DMS79 (cell line): ENCODE data around the gene ZNF74.

Experiments used
- DNase-seq: peaks from one replicate; lab custom pipeline; 2025; lab: John Stamatoyannopoulos, UW

ZNF74 gene

DNA sequence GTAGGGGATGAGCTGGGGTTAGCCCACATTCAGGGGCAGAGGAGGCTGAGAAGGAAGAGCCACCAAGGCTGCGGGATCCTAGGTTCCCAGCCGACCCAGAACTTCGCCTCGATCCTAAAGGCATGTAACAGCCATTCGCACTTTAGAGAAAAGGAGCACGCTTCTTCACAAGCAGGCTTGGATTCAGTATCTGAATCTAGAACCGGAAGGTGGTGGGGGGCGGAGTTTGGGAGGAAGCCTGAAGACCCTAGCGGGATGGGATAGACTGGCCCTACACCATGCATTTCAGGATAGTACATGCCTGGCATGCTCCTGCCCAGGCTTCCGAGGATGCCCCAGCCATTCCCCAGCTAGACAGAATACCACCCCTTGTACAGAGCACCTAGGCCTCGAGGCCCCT, 39.2 kb downstream of the ZNF74 start:
- no peak for DNase-seq

DNA sequence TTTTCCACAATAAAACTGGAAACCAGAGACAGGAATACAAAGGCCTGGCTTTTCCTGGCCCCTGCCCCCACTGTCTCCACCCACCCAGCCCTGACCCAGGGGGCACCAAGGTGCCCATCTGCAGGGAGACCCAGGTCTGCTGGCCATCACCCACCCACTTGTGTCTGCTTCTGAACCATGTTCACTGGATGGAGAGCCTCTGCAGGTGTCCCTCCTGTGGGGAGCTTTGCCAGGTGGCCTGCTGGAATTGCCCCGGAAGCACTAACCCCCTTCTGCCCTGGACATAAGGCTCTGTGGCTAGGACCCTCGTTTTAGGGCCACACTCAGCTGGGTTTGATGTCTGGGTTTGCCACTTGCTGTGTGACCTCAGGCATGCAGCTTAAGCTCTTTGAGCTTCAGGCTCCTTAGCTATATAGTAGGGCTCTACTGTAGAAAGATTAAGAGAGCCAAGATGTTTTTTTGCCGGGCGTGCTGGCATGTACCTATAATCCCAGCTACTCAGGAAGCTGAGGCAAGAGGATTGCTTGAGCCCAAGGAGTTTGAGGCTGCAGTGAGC, 39.8 kb downstream of the ZNF74 start:
- no peak for DNase-seq

DNA sequence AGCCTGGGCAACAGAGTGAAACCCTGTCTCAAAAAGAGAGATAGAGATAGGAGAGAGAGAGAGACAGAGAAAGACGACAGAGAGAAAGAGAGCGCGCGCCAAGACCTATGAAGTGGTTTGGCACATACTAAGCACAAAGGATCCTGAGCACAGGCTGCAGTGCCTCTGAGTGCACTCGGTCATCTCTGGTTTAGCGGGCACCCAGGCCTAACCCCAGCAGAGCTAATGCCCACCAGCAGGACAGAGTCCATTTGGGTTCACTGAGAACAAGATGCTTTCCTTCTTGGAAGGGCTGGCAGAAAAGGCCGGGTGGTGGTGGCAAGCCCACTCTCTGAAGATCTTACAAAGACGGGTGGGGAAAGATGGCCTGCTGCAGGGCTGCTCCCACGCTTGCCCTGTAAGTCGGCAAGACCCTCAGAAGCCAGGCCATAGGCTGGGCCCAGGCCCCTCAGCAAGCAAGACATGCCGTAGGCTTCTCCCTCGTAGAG, 40.4 kb downstream of the ZNF74 start:
- DNase-seq, result no peak

DNA sequence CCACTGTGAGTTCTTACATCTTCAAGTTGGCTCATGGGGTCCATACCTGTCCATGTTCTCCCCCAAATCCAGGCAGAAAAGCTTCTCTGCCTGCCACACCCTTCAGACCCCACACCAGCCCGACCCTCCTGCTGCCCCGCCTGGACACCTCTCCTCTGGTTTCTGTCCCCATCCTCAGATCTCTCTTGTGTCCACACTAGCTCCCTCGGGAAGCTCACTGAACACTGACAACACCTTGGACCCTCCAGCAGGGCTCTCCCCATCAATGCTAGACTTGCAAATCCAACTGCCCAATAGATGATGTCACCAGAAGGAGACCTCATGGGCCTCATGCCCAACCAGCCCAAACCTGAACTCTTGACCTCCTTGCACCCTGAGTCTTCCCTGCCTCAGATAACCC, 40.8 kb downstream of the ZNF74 start:
- no peak for DNase-seq

DNA sequence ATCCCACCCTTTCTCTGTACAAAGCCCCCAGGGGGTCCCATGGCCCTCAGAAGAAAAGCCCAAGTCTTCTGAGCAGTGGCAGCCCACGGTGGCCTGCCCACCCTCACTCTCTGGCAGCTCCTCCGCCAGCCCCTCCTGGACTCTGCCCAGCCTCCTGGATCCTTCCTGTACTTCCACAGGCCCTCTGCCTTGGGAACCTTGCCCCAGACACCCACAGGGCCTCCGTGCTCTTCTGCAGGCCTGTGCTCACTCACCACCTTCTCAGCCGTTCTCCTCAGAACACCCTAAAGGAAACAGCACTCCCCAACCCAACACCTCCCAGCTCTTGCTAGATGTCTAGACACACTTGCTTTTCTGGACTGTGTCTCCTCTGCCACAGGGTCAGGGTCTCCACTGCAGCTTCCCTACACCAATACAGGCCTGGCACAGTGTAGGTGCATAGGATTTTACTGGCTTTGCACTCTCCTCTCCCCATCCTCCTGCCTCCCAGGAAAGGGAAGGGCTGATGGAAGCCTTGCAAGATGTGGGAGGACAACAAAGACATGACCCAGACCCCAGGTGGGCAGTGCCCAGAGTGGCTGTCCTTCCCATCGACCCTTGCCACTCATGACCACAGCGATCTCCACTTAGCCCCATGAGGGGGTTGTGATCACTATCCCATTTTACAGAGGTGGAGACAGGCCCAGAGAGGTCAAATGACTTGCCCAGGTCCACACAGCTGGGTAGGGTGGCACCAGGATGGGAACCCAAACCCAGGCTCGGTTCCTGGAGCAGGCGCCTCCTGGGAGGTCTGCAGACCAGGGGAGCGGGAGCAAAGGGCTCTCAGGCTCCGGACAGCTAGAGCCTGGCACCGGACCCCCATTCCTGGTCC, 41.7 kb downstream of the ZNF74 start:
- DNase-seq, result no peak

DNA sequence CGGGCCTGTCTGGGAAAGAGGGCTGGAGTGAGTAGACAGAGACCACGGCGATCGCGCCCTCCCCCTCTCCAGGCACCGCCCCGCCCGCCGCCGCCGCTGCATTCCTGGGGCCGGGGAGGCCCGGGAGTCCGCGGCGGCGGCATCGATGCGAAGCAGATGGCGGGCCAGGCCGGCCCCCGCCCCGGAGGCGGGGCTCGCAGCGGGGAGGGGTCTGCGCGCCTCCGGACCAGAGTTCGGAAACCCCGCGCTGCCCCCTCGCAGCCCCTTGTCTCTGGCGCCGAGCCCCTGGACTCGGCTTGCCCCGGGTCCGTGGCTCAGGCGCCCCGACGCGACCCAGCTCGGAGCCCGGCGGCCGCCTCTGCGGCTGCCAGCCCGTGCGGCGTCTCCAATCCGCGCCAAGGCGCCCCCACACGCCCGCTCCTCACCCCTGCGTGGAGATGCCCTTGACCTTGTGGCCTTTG, 42.4 kb downstream of the ZNF74 start:
- no peak for DNase-seq

DNA sequence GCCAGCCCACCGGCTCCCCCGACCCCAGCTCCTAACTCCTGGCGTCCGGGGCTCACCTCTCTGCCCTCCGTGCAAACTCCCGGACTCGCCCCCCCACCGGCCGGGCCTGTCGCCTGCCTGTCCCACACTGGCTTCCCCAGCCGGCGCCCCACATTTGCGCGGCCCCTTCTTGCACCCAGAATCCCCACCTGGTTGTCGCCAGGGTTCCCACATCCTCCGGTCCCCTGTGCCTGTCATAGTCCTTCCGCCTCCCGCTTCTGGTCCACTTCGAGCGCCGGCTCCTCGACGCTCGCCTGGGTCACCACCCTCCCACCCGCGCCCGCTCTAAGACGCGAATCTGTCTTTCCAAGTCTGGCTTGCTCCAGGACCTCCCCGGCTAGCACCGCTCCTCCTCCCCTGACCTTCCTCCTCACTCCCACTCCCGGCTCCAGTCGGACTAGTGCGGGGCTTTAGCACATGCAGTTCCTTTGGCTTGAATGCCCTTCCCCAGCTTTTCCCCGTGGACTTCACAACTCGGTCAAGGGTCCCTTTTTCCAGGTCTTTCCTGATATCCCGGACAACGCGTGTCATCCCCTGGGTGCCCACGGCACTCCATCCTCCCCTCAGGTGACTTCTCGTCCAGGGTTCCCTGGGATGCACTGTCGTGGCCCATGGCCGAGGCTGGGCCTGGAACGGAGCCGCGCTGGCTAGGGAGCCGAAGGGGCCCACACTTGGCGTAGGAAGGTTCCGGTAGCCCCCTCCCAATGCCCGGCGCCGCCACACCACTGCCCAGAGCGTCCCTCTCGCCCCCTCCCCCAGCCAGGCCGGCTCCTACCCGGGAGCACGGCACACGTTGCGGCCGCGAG, 43.0 kb downstream of the ZNF74 start:
- DNase-seq, result no peak

DNA sequence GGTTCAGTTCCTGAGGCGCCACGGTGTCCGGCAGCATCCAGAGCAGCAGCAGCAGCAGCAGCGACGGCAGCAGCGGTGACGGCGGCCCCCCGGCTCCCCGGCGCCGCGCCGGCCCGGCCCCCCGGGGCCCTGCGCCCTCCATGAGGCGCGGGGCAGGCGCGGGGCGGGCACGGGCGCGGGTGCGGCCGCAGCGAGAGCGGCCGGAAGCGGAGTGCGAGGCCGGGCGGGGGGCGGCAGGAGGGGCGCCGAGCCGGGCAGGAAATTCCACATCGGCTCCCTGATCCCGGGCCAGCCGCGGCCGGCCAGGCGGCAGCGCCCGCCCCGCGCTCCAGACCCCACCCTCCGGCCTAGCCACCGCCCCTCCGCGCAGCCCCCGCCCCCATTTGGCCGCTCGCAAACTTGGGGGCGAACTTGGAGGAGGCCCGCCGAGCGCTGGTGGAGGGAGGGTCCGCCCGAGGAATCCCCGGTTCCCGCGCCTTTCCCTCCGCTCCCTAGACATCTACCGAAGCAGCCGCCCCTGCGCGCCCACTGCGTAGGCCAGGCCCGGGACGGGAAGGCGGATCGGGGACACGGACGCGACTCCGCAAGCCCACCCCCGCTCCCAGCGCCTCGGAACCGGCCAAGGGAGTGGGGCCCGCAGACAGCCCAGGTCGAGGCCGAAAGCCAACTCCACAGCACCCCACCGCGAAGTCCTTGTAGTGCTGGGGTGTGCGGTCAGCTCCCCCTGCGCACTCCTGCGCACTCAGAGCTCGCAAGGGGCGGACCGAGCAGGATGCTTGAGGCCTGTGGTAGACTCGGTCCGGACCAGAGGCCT, 43.9 kb downstream of the ZNF74 start, which contains the start of gene SCARF2:
Gene SCARF2 (minus strand): TSS at position 213 of the 814 bp plus-strand sequence. CDS start 71 bp downstream, at position 142.
- DNase-seq, result no peak

DNA sequence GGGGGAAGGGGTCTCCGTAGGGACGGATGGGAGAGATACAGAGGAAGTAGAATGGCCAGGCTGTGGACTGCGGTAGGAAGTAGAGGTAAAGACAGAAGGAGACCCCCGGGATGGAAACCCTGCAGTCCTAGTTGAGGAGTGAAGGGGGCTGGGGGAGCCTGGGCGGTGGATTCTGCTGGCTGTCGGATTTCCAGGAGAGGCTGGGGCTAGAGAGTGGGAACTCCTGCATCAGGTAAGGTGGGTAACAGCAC, 44.4 kb downstream of the ZNF74 start:
- DNase-seq, result no peak

DNA sequence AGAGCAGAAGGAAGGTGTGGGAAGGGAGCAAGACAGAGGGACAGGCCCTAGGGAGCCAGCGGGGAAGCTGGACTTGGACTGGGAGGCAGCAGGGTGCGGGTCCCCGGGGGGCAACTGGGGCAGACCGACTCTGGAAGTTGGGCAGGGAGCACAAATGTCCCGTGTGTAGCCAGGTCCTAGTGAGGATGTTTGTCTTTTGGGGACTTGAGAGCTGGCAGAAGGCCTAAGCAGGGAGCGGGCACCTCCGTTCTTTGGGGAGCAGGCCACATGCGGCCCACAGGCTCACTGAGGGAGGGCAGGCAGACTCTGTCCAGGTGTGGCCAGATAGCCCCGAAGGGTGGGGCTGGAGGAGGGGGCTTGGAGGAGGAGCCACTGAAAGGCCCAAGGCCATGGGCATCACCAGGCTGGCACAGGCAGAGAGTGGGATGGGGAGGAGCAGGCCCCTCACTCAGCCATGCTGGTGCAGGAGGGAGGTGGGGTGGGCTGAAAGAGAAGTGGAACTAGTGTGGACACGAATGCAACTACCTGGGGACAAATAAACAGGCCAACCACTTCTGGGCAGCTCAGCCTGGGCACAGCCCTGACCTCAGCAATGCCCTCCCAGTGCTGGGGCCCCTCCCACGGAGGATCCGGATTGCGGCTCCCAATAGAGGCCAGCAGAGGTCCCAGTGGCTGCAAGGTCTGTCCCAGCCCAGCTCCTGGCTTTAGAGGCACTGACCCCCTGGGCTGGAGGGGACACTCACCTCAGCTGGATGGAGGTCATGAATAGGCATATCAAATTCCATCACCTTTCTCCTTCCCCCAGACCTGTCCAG, 44.9 kb downstream of the ZNF74 start:
- DNase-seq, result no peak

DNA sequence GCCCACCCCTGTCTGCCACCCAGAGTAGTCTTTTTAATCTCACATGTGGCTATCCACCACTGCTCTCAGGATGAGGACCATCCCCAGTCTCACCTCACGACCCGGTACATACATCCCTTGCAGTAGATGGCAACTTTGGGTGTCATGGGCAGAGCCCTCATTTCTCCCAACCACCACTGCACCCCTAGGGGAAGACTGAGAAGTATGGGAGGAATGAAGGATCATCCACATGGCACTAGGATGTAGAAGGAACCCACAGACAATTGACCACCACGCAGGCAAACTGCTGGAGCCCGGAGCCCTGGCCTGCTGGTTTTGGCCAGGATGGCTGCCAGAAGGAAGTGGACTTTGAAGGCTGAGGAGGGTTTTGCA, 45.6 kb downstream of the ZNF74 start:
- DNase-seq, result no peak

DNA sequence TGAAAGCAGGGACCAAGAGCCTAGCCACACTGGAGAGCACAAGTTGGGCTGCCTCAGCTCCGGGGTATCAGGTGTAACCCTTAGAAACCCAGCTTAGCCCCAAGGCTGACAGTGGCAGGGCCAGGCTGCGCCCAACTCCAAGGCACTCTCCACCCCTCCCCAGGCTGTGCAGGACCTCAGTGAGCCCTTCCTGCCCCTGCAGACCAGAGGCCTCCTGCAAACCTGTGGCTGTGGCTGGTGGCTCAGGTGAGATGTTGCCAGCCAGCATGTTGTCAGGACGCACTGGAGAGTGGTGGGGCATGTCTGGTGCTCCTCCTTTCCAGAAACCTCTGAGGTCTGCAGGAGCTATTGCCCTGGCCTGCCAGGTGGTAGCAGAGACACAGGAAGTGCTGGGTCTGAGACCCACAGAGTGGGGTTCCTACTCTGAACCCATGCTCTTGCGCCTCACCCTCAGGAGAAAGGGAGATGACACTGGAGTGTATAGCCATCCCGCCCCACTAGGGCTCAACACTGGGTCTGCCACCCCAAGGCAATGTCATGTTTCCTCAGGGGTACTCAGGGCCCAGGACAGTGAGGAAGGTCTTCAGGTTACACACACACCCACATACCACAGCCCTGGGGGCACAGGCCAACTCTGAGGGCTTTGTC, 46.1 kb downstream of the ZNF74 start:
- no peak for DNase-seq

DNA sequence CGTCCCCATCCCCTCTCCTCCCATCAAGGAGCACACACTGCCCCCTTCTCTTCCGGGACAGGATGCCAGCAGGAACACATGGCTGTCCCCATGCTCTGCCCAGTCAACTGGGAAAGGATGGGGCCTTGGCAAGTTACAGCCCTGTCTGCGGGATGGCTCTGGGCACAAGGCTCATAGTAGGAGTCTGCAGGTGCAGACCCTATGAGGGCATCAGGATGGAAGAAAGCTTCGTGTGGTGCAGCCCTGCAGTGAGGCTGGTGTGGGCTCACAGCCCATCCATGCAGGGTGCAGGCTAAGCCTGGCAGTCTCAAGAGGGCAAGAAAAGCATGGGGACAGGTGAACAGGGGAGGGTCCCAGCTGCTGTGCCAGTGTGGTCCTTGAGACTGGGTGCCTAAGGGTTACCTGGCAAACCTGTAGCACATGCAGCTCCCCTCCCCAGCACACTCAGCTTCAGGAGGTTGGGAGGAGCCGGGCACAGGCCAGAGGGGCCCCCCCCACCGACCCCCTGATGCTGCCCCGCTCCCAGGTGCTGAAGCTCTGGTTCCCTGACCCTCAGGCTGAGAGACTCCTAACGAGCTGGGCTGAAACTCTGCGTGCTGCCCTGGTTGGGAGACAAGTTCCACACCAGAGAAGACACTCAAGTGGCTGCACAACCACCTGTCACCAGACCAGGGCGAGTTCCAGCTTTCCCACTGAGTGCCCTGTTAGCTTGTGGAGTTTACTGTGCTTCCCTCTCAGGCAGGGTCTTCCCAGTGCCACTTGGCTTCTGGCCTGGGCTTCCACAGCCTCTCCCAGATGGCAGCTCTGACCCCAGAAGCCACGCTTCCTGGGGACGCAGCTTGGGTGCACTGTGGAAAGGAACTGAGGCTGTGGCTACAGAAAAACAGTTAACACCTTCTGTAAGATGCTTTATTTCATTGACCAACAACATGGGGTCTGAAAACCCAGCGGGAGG, 47.0 kb downstream of the ZNF74 start:
- no peak for DNase-seq

DNA sequence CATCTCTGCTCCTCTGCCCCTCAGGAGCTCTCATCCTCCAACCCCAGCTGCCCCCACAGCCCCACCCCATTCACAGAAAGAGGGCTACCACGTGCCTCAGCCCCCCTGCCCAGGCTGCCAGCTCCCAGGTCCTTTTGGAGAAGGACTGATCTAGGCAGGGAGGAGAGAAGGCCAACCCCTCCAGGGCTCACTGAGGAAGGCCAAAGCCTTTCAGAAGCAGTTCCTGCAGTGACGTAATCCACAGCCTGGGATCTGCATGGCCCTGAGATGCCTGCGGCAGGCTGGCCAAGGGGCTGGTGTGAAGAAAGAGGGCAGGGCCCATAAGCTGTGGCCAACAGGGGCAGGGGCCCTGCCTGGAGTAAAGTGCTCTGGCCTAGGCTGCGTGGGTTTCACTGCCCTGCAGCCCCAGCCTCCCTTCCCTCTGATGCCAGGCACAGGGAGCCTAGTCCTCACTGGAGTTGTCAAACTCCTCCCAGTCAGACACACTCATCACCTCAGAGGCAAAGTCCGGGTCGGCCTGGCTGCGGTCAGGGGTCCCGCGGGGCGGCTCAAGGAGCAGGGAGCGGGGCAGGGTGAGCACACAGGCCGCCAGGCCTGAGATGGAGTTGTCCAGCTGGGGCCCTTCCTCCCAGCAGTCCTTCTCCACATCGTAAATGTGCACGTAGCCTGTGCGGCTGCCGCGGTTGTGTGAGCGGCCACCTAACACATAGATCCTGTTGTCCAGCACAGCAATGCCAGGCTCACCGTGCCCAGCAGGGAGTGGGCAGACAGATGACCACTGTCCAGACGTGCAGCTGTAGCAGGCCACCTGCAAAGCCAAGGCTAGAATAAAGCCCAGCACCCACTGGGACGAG, 47.9 kb downstream of the ZNF74 start:
- DNase-seq, result no peak

DNA sequence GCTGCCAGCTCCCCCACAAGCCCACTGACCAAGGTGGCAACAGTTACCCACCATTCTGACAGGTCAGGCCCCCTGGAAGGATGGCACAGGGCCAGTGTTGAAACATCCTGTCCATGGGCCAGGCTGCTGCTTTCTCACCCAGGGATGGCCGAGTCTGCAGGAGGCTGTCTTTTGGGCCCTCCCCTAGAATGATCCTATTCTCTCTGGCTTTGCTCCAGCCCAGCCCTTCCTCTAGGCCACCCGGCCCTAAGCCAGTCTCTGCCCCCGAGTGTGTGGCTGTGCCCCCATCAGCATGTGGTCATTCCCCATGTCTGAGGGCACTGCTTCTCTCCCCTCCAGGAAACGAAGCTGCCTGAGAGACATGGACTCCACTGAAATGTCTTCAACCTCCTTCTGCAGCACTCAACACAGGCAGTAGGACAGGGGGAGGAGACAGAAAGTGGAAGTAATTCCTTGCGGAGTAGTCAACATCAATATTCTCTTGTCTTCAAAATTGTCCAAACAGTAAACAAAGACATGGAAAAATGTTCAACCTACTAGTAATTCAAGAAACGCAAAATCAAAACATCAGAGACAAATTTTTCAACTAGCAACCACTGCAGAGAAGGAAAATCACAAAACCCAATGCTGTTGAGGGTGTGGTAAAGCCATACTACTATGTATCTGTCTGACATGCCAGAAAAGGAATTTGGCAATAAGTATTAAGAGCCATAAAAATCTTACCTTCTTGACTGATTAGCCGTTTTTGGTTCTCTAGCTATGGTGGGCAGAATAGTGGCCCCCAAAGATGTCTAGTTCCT, 48.7 kb downstream of the ZNF74 start:
- DNase-seq, result no peak

DNA sequence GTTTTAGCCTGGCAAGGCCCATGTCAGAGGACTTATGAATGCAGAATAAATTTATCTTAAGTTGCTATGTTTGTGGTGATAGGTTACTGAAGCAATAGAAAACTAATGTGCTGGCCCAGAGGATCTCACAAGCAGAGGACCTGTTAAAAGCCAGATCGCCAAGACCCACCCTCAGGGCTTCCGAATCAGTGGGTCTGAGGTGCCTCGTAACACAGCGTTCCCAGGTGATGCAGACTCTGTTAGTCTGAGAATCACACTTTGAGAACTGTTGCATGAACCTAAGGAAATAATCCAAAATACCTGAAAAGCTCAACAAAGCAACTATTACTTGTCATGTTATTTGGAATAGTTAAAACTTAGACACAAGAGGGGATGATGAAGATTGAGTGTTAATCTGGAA, 50.4 kb downstream of the ZNF74 start:
- no peak for DNase-seq

DNA sequence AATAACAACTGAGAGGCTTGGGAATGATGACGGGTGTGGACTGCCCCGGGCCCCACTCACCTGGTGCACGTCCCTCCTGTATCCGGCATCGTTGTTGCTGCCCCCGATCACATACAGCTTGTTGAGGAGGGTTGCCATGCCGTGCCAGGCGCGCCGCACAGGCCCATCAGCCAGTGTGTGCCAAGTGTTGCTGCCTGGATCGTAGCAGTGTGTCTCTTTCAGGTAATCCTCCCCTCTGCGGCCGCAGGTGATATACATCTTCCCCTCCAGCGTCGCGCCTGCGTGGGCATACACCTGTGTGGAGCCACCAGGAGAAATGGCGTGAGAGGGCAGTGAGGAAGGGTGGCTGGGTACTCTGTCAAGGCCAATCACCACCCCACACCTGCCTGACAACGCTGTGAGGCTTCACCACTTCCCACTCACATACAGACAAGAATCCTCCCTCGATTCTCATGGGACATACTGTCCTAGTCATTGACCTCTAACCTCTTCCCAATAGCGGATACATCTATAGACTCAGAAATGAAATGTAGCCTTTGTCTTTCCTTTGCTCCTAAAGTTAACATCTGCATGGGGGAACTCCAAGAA, 52.5 kb downstream of the ZNF74 start:
- no peak for DNase-seq
